HCT116 (cell line): ENCODE data around the gene RGS6. TPM values are rescaled to one million over a fixed set of nuclear protein-coding genes. Genes with fewer than 3 reads are reported as not detected.

ENCODE experiments used
- ATAC-seq: fragments of 200-7000 bp; cut with Tn5 transposase; 2 replicates; pipeline ENCODE4 v1.9.1; 2020; ENCODE audit warnings: mild to moderate bottlenecking, moderate library complexity
- BruUV-seq: library from RNA; stranded (reverse); fragments of 400-500 nt; replicated peaks from 2 replicates; lab custom pipeline; 2021; lab: Mats Ljungman, UMichigan
- CTCF ChIA-PET: fragments of 300-600 bp; sonication (Branson Sonifier 250); formaldehyde crosslinking; loops from one replicate; lab custom pipeline; 2021; ENCODE audit warnings: antibody characterized with exemption; lab: Charles Lee
- POLR2A ChIA-PET: fragments of 300-600, 350-600 bp; sonication (Branson Sonifier 250); formaldehyde crosslinking; loops from one replicate; lab custom pipeline; 2021; ENCODE audit warnings: antibody characterized with exemption; lab: Charles Lee
- RAD21 ChIA-PET, 2 experiments: fragments of 300-600 bp; sonication (Branson Sonifier 250); formaldehyde crosslinking; loops; one replicate each; lab custom pipeline; 2023; ENCODE audit warnings: low total read pairs in 2 of 2; ENCODE audit not compliant: uncharacterized antibody in 2 of 2, unreplicated experiment in 2 of 2, low non-redundant PET in 1 of 2; lab: Charles Lee
- DNase-seq: peaks from one replicate; pipeline ENCODE4 v3.0.0-alpha.2; 2010; ENCODE audit warnings: low read depth, low spot score
- H2AFZ ChIP-seq: fragments of 200-600 bp; shearing (Covaris generic), sonication (generic); 2 replicates; pipeline ENCODE4 v1.6.1; 2017; ENCODE audit warnings: low read depth, mixed run types, mixed read lengths, antibody characterized with exemption, low read length; ENCODE audit not compliant: poor library complexity, severe bottlenecking
- H3K27ac ChIP-seq: 2 replicates; pipeline ENCODE4 v1.5.1; 2012; ENCODE audit warnings: low read depth, low read length
- H3K27me3 ChIP-seq: fragments of 200-600 bp; sonication (generic); 2 replicates; pipeline ENCODE4 v1.6.1; 2016; ENCODE audit warnings: mixed run types, low read length, mixed read lengths; ENCODE audit not compliant: insufficient read depth
- H3K36me3 ChIP-seq, 2 experiments: fragments of 200-500 bp in 1 of 2; fragments of 200-600 bp in 1 of 2; sonication (Bioruptor generic) in 1 of 2; sonication (generic) in 1 of 2; 2 replicates each; pipeline versions ENCODE4 v1.5.1 to v1.6.1; 2014 to 2016; ENCODE audit warnings: low read length in 2 of 2, inconsistent platforms in 1 of 2, mixed read lengths in 1 of 2, mixed run types in 1 of 2; ENCODE audit not compliant: insufficient read depth in 2 of 2, control insufficient read depth in 1 of 2
- H3K4me1 ChIP-seq, 2 experiments: fragments of 200-600 bp in 1 of 2; sonication (generic) in 1 of 2; 2 replicates each; pipeline versions ENCODE4 v1.5.1 to v1.6.1; 2012 to 2017; ENCODE audit warnings: low read length in 2 of 2, inconsistent platforms in 1 of 2, mild to moderate bottlenecking in 1 of 2, mixed read lengths in 1 of 2, mixed run types in 1 of 2, moderate library complexity in 1 of 2; ENCODE audit not compliant: insufficient read depth in 2 of 2, control insufficient read depth in 1 of 2
- H3K4me2 ChIP-seq: fragments of 200-600 bp; sonication (generic); 2 replicates; pipeline ENCODE4 v1.6.1; 2017; ENCODE audit warnings: mixed run types, low read length, mixed read lengths
- H3K4me3 ChIP-seq, 2 experiments: fragments of 200-600 bp in 1 of 2; sonication (generic) in 1 of 2; replicated peaks in 1 of 2; 2 replicates each; pipeline ENCODE4 v1.5.1; 2011 to 2016; ENCODE audit warnings: low read length in 2 of 2, control low read depth in 1 of 2, low read depth in 1 of 2, mild to moderate bottlenecking in 1 of 2, mixed read lengths in 1 of 2, mixed run types in 1 of 2
- H3K79me2 ChIP-seq: fragments of 200-600 bp; sonication (generic); 2 replicates; pipeline ENCODE4 v1.6.1; 2017; ENCODE audit warnings: mild to moderate bottlenecking, mixed run types, low read length, moderate library complexity, mixed read lengths; ENCODE audit not compliant: insufficient read depth
- H3K9ac ChIP-seq: fragments of 200-600 bp; sonication (generic); 2 replicates; pipeline ENCODE4 v1.6.1; 2016; ENCODE audit warnings: low read length, mixed read lengths
- H3K9me2 ChIP-seq: fragments of 200-600 bp; sonication (generic), shearing (Covaris generic); 2 replicates; pipeline ENCODE4 v1.6.1; 2017; ENCODE audit warnings: mixed run types, mild to moderate bottlenecking, moderate library complexity; ENCODE audit not compliant: insufficient read depth
- H3K9me3 ChIP-seq, 2 experiments: fragments of 200-500 bp in 1 of 2; fragments of 200-600 bp in 1 of 2; sonication (Bioruptor generic) in 1 of 2; sonication (generic) in 1 of 2; 2 replicates each; pipeline ENCODE4 v1.6.1; 2014 to 2017; ENCODE audit warnings: low read length in 2 of 2, mixed read lengths in 2 of 2, inconsistent platforms in 1 of 2, low read depth in 1 of 2, mild to moderate bottlenecking in 1 of 2, mixed run types in 1 of 2, moderate library complexity in 1 of 2; ENCODE audit not compliant: control insufficient read depth in 1 of 2, insufficient read depth in 1 of 2
- H4K20me1 ChIP-seq: fragments of 200-600 bp; sonication (generic), shearing (Covaris generic); 2 replicates; pipeline ENCODE4 v1.6.1; 2017; ENCODE audit warnings: mixed run types, mild to moderate bottlenecking, moderate library complexity; ENCODE audit not compliant: insufficient read depth
- CEBPB ChIP-seq: IDR thresholded peaks from 2 replicates; pipeline ENCODE4 v1.6.1; 2012; ENCODE audit warnings: low read depth
- EZH2 ChIP-seq: fragments of 200-600 bp; sonication (generic); IDR thresholded peaks from 2 replicates; pipeline ENCODE4 v1.6.1; 2017; ENCODE audit warnings: antibody characterized with exemption, mixed run types
- EZH2phosphoT487 ChIP-seq: fragments of 200-600 bp; IDR thresholded peaks from 2 replicates; pipeline ENCODE4 v1.6.1; 2018; ENCODE audit warnings: antibody characterized with exemption, borderline replicate concordance
- FOSL1 ChIP-seq: IDR thresholded peaks from 2 replicates; pipeline ENCODE4 v1.6.1; 2012; ENCODE audit warnings: low read depth
- JUND ChIP-seq: IDR thresholded peaks from 2 replicates; pipeline ENCODE4 v1.6.1; 2012
- POLR2A ChIP-seq: IDR thresholded peaks from 2 replicates; pipeline ENCODE4 v1.7.0; 2011; ENCODE audit warnings: borderline replicate concordance; ENCODE audit not compliant: insufficient read depth, insufficient read length; ENCODE audit errors: extremely low read depth
- RAD21 ChIP-seq: IDR thresholded peaks from 2 replicates; pipeline ENCODE4 v1.6.1; 2012; ENCODE audit warnings: low read depth, mild to moderate bottlenecking
- SP1 ChIP-seq: IDR thresholded peaks from 2 replicates; pipeline ENCODE4 v1.6.1; 2012; ENCODE audit warnings: low read depth
- SRF ChIP-seq: IDR thresholded peaks from 2 replicates; pipeline ENCODE4 v1.6.1; 2012; ENCODE audit warnings: low read depth
- intact Hi-C: fragments of 100-400 bp; cut with micrococcal nuclease; formaldehyde crosslinking; loops from 2 replicates; pipeline ENCODE4 v1.10.0; 2022
- total RNA-seq: library from RNA; stranded (reverse); gene quantifications from one replicate; pipeline ENCODE4 v1.2.1, GENCODE V29; 2021; ENCODE audit not compliant: unreplicated experiment
- TF ChIP-seq, protein P1 (sequence below): IDR thresholded peaks from 2 replicates; pipeline ENCODE4 v1.6.1; 2011; ENCODE audit warnings: mild to moderate bottlenecking, low read length, moderate library complexity; ENCODE audit not compliant: insufficient replicate concordance; ENCODE audit errors: extremely low read depth

RGS6 gene
- total RNA-seq, 1 experiment from 2014 or later, result 4.7 TPM

DNA sequence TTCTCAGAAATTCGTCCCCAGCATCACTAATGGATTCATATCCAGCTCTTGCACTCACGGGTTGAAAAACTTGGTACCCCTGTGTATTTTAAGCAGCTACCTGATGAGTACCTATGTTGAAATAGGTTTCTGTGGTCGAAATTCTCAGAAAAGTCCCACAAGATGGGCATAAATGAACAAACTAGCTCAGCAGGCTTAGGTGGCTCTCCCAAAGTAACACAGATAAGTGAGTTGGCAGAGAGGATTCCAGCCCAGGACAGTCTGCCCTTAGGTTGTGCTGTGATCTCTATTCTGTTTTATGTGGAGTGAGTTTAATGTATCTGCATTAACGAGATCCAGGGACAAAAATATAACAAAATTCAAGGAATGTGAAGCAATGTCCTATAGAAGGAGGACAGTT, 92.3 kb downstream of the RGS6 start:
- Histone ChIP-seq H3K9me2 (no peaks in the 10 kb centered on the region), H4K20me1 (no peaks in the 10 kb centered on the region), H3K36me3 (no peaks in the 10 kb centered on the region), H3K27me3 (no peaks in the 10 kb centered on the region), H3K79me2 (no peaks in the 10 kb centered on the region), H3K4me2 (peak overlapping the region; percentile 84), H2AFZ (no peak overlapping the region), H3K9ac (no peak overlapping the region)
- ATAC-seq, result no peak
- RAD21 ChIA-PET, result interaction anchor here in 1 of 2 experiments (0.5 kb wide), 1 partner anchor 64 kb away, joined by 3 read pairs; no protein-coding TSS in a partner anchor
- POLR2A ChIA-PET, result no interaction called here
- CTCF ChIA-PET, result interaction anchor here (1.1 to 2.4 kb wide), 4 partner anchors 221 to 398 kb away, joined by 3 to 10 read pairs (median 5); no protein-coding TSS in a partner anchor
- intact Hi-C loops, result loop anchor here (5.0 kb wide), 1 partner anchor 302 kb away; no protein-coding TSS in a partner anchor
- TF ChIP-seq RAD21 (no peak), FOSL1 (no peak), CEBPB (no peak), SRF (no peak), EZH2 (no peak)
- TF ChIP-seq, all 23 proteins: peak for 0
- Histone ChIP-seq H3K4me3 (no peak overlapping the region), H3K9me3 (no peaks in the 10 kb centered on the region), H3K27ac (peak overlapping the region; percentile 69; the same call in 1 of the 2 replicates), H3K4me1 (peaks cover 23 to 26% of the 10 kb centered on the region in 2 experiments)
- DNase-seq, result no peak
- BruUV-seq, result no TSS peak

DNA sequence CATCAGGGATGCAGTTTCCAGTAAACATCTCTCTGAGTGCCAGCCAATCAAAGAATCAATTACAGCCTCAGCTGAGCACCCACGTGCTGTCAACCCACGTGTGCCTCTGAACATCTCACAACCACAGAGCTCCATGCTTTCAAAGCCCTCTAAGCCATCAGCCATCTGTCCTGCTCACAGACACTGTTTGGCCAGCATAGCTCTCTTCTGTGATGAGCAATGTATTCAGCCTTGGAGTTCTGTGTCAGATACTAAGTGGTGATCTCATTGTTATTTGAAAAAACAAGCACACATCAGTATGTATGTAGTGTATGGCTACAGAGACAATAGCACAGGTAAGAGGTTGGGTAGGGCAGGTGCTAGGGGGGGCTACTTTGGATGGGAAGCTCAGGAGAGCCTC, 94.3 kb downstream of the RGS6 start:
- ChIA-PET CTCF (no interaction called here), POLR2A (no interaction called here), RAD21 (no interaction called here)
- no peaks in the 10 kb centered on the region for H3K79me2 ChIP-seq
- H3K27me3 ChIP-seq, result no peaks in the 10 kb centered on the region
- DNase-seq, result no peak
- H2AFZ ChIP-seq, result no peak overlapping the region
- H3K4me1 ChIP-seq, result peaks cover 23 to 26% of the 10 kb centered on the region in 2 experiments
- no peak overlapping the region for H3K4me3 ChIP-seq
- no peaks in the 10 kb centered on the region for H3K36me3 ChIP-seq
- no peak overlapping the region for H3K9ac ChIP-seq
- no peak for ATAC-seq
- no peaks in the 10 kb centered on the region for H3K9me2 ChIP-seq
- TF ChIP-seq FOSL1, result no peak
- TF ChIP-seq EZH2phosphoT487, result no peak
- no peak for TF ChIP-seq JUND
- TF ChIP-seq, protein P1, sequence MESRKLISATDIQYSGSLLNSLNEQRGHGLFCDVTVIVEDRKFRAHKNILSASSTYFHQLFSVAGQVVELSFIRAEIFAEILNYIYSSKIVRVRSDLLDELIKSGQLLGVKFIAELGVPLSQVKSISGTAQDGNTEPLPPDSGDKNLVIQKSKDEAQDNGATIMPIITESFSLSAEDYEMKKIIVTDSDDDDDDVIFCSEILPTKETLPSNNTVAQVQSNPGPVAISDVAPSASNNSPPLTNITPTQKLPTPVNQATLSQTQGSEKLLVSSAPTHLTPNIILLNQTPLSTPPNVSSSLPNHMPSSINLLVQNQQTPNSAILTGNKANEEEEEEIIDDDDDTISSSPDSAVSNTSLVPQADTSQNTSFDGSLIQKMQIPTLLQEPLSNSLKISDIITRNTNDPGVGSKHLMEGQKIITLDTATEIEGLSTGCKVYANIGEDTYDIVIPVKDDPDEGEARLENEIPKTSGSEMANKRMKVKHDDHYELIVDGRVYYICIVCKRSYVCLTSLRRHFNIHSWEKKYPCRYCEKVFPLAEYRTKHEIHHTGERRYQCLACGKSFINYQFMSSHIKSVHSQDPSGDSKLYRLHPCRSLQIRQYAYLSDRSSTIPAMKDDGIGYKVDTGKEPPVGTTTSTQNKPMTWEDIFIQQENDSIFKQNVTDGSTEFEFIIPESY, result no peak
- TF ChIP-seq SP1, result no peak
- TF ChIP-seq CEBPB, result no peak
- TF ChIP-seq POLR2A, result no peak
- H3K27ac ChIP-seq, result no peak overlapping the region
- BruUV-seq, result no TSS peak
- no peaks in the 10 kb centered on the region for H4K20me1 ChIP-seq
- no peaks in the 10 kb centered on the region; a peak in 1 of 4 replicates for H3K9me3 ChIP-seq
- no peak overlapping the region for H3K4me2 ChIP-seq
- intact Hi-C loops, result no loop called here
